Activated CD4-positive, alpha-beta memory T cell treated with anti-CD3 and anti-CD28 coated beads, Interleukin-2, amount 10 ng/mL, durations not matched to agents 7 days and 5 days (primary cell): ENCODE results near the gene DDO. TPM values are rescaled to one million over a fixed set of nuclear protein-coding genes. Genes with fewer than 3 reads are reported as not detected.

Experiments
- CTCF ChIA-PET: fragments of 350-600 bp; sonication (Branson Sonifier 250); formaldehyde crosslinking; loops from one replicate; lab custom pipeline; 2021; ENCODE audit warnings: antibody characterized with exemption, inconsistent platforms; lab: Charles Lee
- POLR2A ChIA-PET: fragments of 350-600 bp; sonication (Branson Sonifier 250); formaldehyde crosslinking; loops from one replicate; lab custom pipeline; 2021; ENCODE audit warnings: antibody characterized with exemption; lab: Charles Lee
- DNase-seq: peaks from one replicate; pipeline ENCODE4 v3.0.0-alpha.2; 2020
- H3K27ac Mint-ChIP-seq: one replicate; pipeline ENCODE4 v1.8.0; 2021; ENCODE audit warnings: mild to moderate bottlenecking, mixed read lengths
- H3K27me3 Mint-ChIP-seq: one replicate; pipeline ENCODE4 v1.8.0; 2021; ENCODE audit warnings: mixed read lengths
- H3K36me3 Mint-ChIP-seq: one replicate; pipeline ENCODE4 v1.8.0; 2021; ENCODE audit warnings: low read depth, mixed read lengths
- H3K4me1 Mint-ChIP-seq: one replicate; pipeline ENCODE4 v1.8.0; 2021; ENCODE audit warnings: mixed read lengths
- H3K4me3 Mint-ChIP-seq: one replicate; pipeline ENCODE4 v1.8.0; 2021; ENCODE audit warnings: mild to moderate bottlenecking, mixed read lengths
- H3K9me3 Mint-ChIP-seq: one replicate; pipeline ENCODE4 v1.8.0; 2021; ENCODE audit warnings: mixed read lengths
- total RNA-seq, 2 experiments: library from RNA; stranded (reverse); gene quantifications; one replicate each; pipeline ENCODE4 v1.2.3, GENCODE V29; 2021

Gene DDO
- total RNA-seq, 2 experiments from 2014 or later = not detected

GRCh38 chr6:110389689-110390382 lies 25.5 kb downstream of the DDO start:
- no peak for DNase-seq
- CTCF ChIA-PET = interaction anchor here (1.2 to 6.0 kb wide), 7 partner anchors 21 to 730 kb away, joined by 3 to 53 read pairs (median 4); partner anchors contain the start of genes AK9, CDC40, FIG4 and WASF1
- Mint-ChIP-seq H3K27ac (no peak overlapping the region), H3K9me3 (no peaks in the 10 kb centered on the region), H3K4me3 (no peak overlapping the region), H3K27me3 (no peaks in the 10 kb centered on the region), H3K4me1 (peaks cover 15% of the 10 kb centered on the region), H3K36me3 (no peaks in the 10 kb centered on the region)
- POLR2A ChIA-PET = interaction anchor here (0.7 kb wide), 2 partner anchors 148 to 211 kb away, joined by 3 to 4 read pairs; partner anchors contain the start of gene WASF1

GRCh38 chr6:110387986-110388385 lies 27.4 kb downstream of the DDO start:
- DNase-seq = no peak
- H3K4me3 Mint-ChIP-seq = no peak overlapping the region
- no peaks in the 10 kb centered on the region for H3K9me3 Mint-ChIP-seq
- H3K4me1 Mint-ChIP-seq = peaks cover 15% of the 10 kb centered on the region
- H3K36me3 Mint-ChIP-seq = no peaks in the 10 kb centered on the region
- no peaks in the 10 kb centered on the region for H3K27me3 Mint-ChIP-seq
- no peak overlapping the region for H3K27ac Mint-ChIP-seq
- POLR2A ChIA-PET = no interaction called here
- CTCF ChIA-PET = interaction anchor here (6.0 kb wide), 1 partner anchor 348 kb away, joined by 53 read pairs; no protein-coding TSS in a partner anchor

- DNase-seq = no peak
- peaks cover 3% of the 10 kb centered on the region for H3K9me3 Mint-ChIP-seq
- ChIA-PET CTCF (no interaction called here), POLR2A (no interaction called here)
- H3K27ac Mint-ChIP-seq = no peak overlapping the region
- no peaks in the 10 kb centered on the region for H3K36me3 Mint-ChIP-seq
- H3K4me3 Mint-ChIP-seq = no peak overlapping the region
- peaks cover 12% of the 10 kb centered on the region for H3K27me3 Mint-ChIP-seq
- peaks cover 12% of the 10 kb centered on the region for H3K4me1 Mint-ChIP-seq
Observed at GRCh38 chr6:110385458-110385863, 29.9 kb downstream of the DDO start.

DNA sequence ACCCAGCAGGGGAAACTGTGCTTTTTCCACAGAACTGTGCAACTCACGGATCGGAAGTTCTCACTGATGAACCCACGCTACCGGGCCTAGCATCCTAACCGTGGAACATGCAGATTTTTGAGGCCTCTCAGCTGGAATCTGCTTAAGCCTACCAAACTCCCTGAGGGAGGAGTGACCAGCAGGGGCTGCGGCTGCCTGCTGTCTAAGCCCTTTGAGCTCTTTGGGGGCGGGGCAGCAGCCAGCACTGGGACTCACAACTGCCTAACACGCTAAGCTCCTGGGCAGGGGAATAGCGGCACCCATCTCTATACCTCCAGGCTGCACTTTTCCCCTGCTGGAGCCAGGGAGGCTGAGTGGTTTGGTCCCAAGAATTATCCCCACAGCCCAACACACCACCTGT lies 36.8 kb downstream of the DDO start:
- CTCF ChIA-PET = no interaction called here

GRCh38 chr6:110369066-110369465 lies 46.3 kb downstream of the DDO start:
- H3K36me3 Mint-ChIP-seq = no peaks in the 10 kb centered on the region
- H3K4me1 Mint-ChIP-seq = no peaks in the 10 kb centered on the region
- no peak overlapping the region for H3K4me3 Mint-ChIP-seq
- no peak overlapping the region for H3K27ac Mint-ChIP-seq
- H3K9me3 Mint-ChIP-seq = no peaks in the 10 kb centered on the region
- peaks cover 43% of the 10 kb centered on the region for H3K27me3 Mint-ChIP-seq
- POLR2A ChIA-PET = no interaction called here
- DNase-seq = no peak
- CTCF ChIA-PET = interaction anchor here (1.3 kb wide), 1 partner anchor 20 kb away, joined by 3 read pairs; no protein-coding TSS in a partner anchor

More for the DNA sequence above, 36.8 kb downstream of the DDO start:
- Mint-ChIP-seq H3K27ac (no peak overlapping the region), H3K36me3 (no peaks in the 10 kb centered on the region), H3K27me3 (peaks cover 23% of the 10 kb centered on the region), H3K4me1 (no peaks in the 10 kb centered on the region), H3K9me3 (peaks cover 3% of the 10 kb centered on the region), H3K4me3 (no peak overlapping the region)
- POLR2A ChIA-PET = no interaction called here
- DNase-seq = no peak

DNA sequence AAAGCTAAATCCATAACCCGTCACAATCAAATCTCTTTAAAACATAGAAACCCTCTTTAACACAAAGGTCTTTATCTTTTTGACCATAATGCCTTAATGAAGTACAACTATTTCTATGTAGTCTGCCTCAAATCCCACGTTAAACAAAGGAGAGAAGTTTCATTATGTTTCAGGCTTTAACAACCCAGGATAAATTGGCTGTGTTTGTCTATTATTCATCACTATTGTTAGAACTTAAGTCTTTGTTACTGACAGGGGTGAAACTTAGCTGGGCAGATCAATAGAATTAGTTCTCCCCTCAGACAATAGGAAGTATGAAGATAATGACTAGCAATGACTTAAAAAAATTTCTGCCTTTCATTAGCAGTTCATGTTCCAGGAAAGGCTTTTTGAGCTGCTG lies 47.1 kb downstream of the DDO start:
- POLR2A ChIA-PET = no interaction called here
- peaks cover 41% of the 10 kb centered on the region for H3K27me3 Mint-ChIP-seq
- CTCF ChIA-PET = interaction anchor here (1.3 kb wide), 1 partner anchor 21 kb away, joined by 3 read pairs; no protein-coding TSS in a partner anchor

GRCh38 chr6:110367825-110368224 lies 47.5 kb downstream of the DDO start:
- Mint-ChIP-seq H3K27me3 (peaks cover 43% of the 10 kb centered on the region), H3K9me3 (no peaks in the 10 kb centered on the region), H3K4me3 (no peak overlapping the region), H3K4me1 (no peaks in the 10 kb centered on the region), H3K27ac (no peak overlapping the region), H3K36me3 (no peaks in the 10 kb centered on the region)
- no peak for DNase-seq
- POLR2A ChIA-PET = no interaction called here
- CTCF ChIA-PET = interaction anchor here (1.3 kb wide), 1 partner anchor 22 kb away, joined by 3 read pairs; no protein-coding TSS in a partner anchor

More for the DNA sequence above, 47.1 kb downstream of the DDO start:
- Mint-ChIP-seq H3K9me3 (no peaks in the 10 kb centered on the region), H3K27ac (no peak overlapping the region), H3K4me1 (no peaks in the 10 kb centered on the region), H3K4me3 (no peak overlapping the region), H3K36me3 (no peaks in the 10 kb centered on the region)
- no peak for DNase-seq

DNA sequence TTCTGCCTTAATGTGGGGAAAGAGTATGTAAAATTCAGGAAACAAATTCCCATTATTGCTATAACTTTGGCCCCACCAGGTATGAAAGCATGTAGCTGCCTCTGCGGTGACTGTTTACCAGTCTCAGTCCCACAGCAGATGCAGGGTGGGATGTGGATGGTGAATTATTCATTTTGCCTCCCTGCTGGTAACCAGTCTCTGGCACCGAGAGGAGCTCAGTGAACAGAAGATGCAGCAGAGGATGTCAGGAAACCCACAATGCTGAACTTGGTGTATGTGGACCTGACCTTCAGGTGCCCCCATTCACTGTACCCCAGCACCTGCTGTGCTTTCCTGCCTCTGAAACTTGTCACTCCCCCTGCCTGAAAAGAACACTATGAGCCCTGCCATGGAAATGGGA lies 48.4 kb downstream of the DDO start:
- Mint-ChIP-seq H3K27me3 (peaks cover 45% of the 10 kb centered on the region), H3K4me1 (no peaks in the 10 kb centered on the region), H3K27ac (no peak overlapping the region), H3K36me3 (no peaks in the 10 kb centered on the region), H3K9me3 (no peaks in the 10 kb centered on the region), H3K4me3 (no peak overlapping the region)
- ChIA-PET POLR2A (no interaction called here), CTCF (no interaction called here)
- DNase-seq = no peak

GRCh38 chr6:110366256-110366655 lies 49.1 kb downstream of the DDO start:
- CTCF ChIA-PET = no interaction called here
- Mint-ChIP-seq H3K27ac (no peak overlapping the region), H3K27me3 (peaks cover 43% of the 10 kb centered on the region), H3K4me3 (no peak overlapping the region), H3K9me3 (no peaks in the 10 kb centered on the region), H3K36me3 (no peaks in the 10 kb centered on the region), H3K4me1 (no peaks in the 10 kb centered on the region)
- POLR2A ChIA-PET = no interaction called here
- no peak for DNase-seq

GRCh38 chr6:110364364-110365105 lies 50.8 kb downstream of the DDO start:
- ChIA-PET CTCF (no interaction called here), POLR2A (no interaction called here)
- no peak overlapping the region for H3K4me3 Mint-ChIP-seq
- no peak overlapping the region for H3K27ac Mint-ChIP-seq
- H3K36me3 Mint-ChIP-seq = no peaks in the 10 kb centered on the region
- H3K9me3 Mint-ChIP-seq = no peaks in the 10 kb centered on the region
- peaks cover 38% of the 10 kb centered on the region for H3K27me3 Mint-ChIP-seq
- no peaks in the 10 kb centered on the region for H3K4me1 Mint-ChIP-seq
- DNase-seq = no peak

DNA sequence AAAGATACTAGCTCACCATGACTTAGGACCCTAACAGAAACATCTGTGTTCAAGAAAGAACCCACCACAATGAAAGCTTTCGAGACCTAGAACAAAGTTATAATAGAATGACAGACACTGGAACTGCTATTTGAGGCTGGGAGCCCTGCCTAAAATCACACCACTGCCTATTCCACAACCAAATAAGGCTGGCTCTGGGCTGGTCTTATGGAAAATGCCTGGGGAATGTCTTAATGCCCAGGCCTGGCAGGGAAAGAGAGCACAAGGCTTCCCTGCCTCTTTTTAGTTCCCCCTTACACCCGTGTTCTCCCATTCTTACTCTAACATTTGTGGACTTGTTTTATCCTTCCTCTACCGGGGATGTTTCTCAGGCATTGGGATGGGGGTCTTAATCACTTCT lies 51.6 kb downstream of the DDO start:
- CTCF ChIA-PET = no interaction called here
- H3K36me3 Mint-ChIP-seq = no peaks in the 10 kb centered on the region
- H3K9me3 Mint-ChIP-seq = no peaks in the 10 kb centered on the region

GRCh38 chr6:110360676-110361075 lies 54.7 kb downstream of the DDO start:
- Mint-ChIP-seq H3K27ac (no peak overlapping the region), H3K9me3 (no peaks in the 10 kb centered on the region), H3K4me3 (no peak overlapping the region), H3K4me1 (peaks cover 2% of the 10 kb centered on the region), H3K36me3 (no peaks in the 10 kb centered on the region), H3K27me3 (peaks cover 49% of the 10 kb centered on the region)
- POLR2A ChIA-PET = no interaction called here
- no peak for DNase-seq
- CTCF ChIA-PET = no interaction called here

More for the DNA sequence above, 51.6 kb downstream of the DDO start:
- no peaks in the 10 kb centered on the region for H3K4me1 Mint-ChIP-seq
- H3K27me3 Mint-ChIP-seq = peaks cover 40% of the 10 kb centered on the region
- DNase-seq = no peak
- H3K27ac Mint-ChIP-seq = no peak overlapping the region
- POLR2A ChIA-PET = no interaction called here
- H3K4me3 Mint-ChIP-seq = no peak overlapping the region

DNA sequence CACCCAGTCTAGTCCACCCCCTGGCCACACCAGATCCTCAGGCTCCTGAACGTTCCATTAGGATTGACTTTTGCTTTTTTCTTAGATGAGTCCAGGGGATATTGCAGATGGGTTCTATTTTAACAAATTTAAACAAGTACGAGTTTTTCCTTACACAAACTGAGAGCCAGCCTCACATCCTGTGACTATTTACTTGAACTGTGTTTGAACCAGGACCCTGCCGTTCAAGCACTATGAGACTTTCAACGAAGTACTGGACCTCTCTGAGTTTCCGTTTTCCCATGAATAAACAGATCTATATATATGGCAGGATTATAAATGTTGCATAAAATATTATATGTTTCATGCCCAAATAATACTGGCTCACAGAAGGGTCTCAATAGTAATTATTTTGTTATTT lies 55.8 kb downstream of the DDO start:
- Mint-ChIP-seq H3K27me3 (peaks cover 53% of the 10 kb centered on the region), H3K36me3 (no peaks in the 10 kb centered on the region), H3K4me1 (peaks cover 2% of the 10 kb centered on the region), H3K27ac (no peak overlapping the region), H3K4me3 (no peak overlapping the region), H3K9me3 (no peaks in the 10 kb centered on the region)
- no peak for DNase-seq
- ChIA-PET CTCF (no interaction called here), POLR2A (no interaction called here)
